Regular cardiac myocyte (primary cell): Measurements from ENCODE around the gene RHBG. TPM values are rescaled to one million over a fixed set of nuclear protein-coding genes. Genes with fewer than 3 reads are reported as not detected.

Experiments used
- total RNA-seq: library from RNA; depleted of rRNA; stranded (reverse); fragments of >200 nt; gene quantifications from 2 replicates; pipeline ENCODE4 v1.2.3, GENCODE V29; 2014

Gene RHBG, protein sequence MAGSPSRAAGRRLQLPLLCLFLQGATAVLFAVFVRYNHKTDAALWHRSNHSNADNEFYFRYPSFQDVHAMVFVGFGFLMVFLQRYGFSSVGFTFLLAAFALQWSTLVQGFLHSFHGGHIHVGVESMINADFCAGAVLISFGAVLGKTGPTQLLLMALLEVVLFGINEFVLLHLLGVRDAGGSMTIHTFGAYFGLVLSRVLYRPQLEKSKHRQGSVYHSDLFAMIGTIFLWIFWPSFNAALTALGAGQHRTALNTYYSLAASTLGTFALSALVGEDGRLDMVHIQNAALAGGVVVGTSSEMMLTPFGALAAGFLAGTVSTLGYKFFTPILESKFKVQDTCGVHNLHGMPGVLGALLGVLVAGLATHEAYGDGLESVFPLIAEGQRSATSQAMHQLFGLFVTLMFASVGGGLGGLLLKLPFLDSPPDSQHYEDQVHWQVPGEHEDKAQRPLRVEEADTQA
- not detected in 2 replicates for total RNA-seq

GRCh38 chr1:156368889-156369684 lies at the start of gene RHBG:
RHBG (plus strand) TSS chr1:156369211; CDS start chr1:156369250, 39 bp downstream.

GRCh38 chr1:156338180-156338976 lies 30.6 kb upstream of the RHBG start, which contains the start of the genes CCT3 and TSACC:
CCT3 (minus strand) TSS chr1:156338292; CDS start chr1:156338184, 108 bp downstream.
TSACC (plus strand) TSS chr1:156338526; CDS start chr1:156339758, 1,232 bp downstream.

Other genes starting within 250 kb of the RHBG start
- gene SEMA4A, start 215.6 kb upstream of the RHBG start, total RNA-seq: 0.19 and 1.7 TPM in 2 replicates
- gene SLC25A44, start 175.1 kb upstream of the RHBG start, total RNA-seq: 4.8 and 10.5 TPM in 2 replicates
- 17.8 and 35.7 TPM in 2 replicates for gene PMF1, start 156.2 kb upstream of the RHBG start, total RNA-seq
- gene BGLAP, start 127.0 kb upstream of the RHBG start, total RNA-seq: under 0.01 and 0.85 TPM in 2 replicates
- 0.19 and 0.28 TPM in 2 replicates for gene PAQR6, start 121.2 kb upstream of the RHBG start, total RNA-seq
- gene SMG5, start 86.4 kb upstream of the RHBG start, total RNA-seq: 47.6 and 48.1 TPM in 2 replicates
- 1.3 and 1.4 TPM in 2 replicates for gene TMEM79, start 84.9 kb upstream of the RHBG start, total RNA-seq
- 30.3 and 79.2 TPM in 2 replicates for gene GLMP, start 73.5 kb upstream of the RHBG start, total RNA-seq
- 0.96 TPM in 1 of 2 replicates, not detected in the other for gene VHLL, start 69.9 kb upstream of the RHBG start, total RNA-seq
- gene CCT3, start 30.9 kb upstream of the RHBG start, total RNA-seq: 510 and 886 TPM in 2 replicates
- gene TSACC, start 30.7 kb upstream of the RHBG start, total RNA-seq: 0.28 TPM in 1 of 2 replicates, not detected in the other
- gene MEF2D, start 131.6 kb downstream of the RHBG start, total RNA-seq: 3.1 and 4.5 TPM in 2 replicates
- gene IQGAP3, start 203.4 kb downstream of the RHBG start, total RNA-seq: 2.8 and 31.2 TPM in 2 replicates
- not detected in 2 replicates for gene TTC24, start 210.5 kb downstream of the RHBG start, total RNA-seq
- 72.7 and 74.6 TPM in 2 replicates for gene NAXE, start 222.6 kb downstream of the RHBG start, total RNA-seq
- 6.5 and 23.4 TPM in 2 replicates for gene GPATCH4, start 232.3 kb downstream of the RHBG start, total RNA-seq